Measurements from ENCODE around the gene OR6C76.

OR6C76 gene

GRCh38 chr12:55467836-55468235 is 41.8 kb downstream of the OR6C76 start:
- DNase-seq (ENCODE audit: low read depth in 1 of 2, low spot score in 1 of 2), result no peak

- no peak for DNase-seq (ENCODE audit: low read depth in 1 of 2, low spot score in 1 of 2)
Measured at GRCh38 chr12:55469291-55469690, 43.2 kb downstream of the OR6C76 start.

GRCh38 chr12:55470088-55470829 is 44.2 kb downstream of the OR6C76 start, which contains the start of gene OR6C70:
TSS of gene OR6C70 (minus strand) at chr12:55470138. CDS start at chr12:55470138, 0 bp downstream.
- no peak for DNase-seq (ENCODE audit: low read depth in 1 of 2, low spot score in 1 of 2)

GRCh38 chr12:55472264-55472663 is 46.2 kb downstream of the OR6C76 start:
- no peak for DNase-seq (ENCODE audit: low read depth in 1 of 2, low spot score in 1 of 2)
